HG03432 (cell line): ENCODE results near the gene LYPD3.
"Not testable (repeated sequence)": the region's sequence is repeated elsewhere in the genome, so short reads cannot be mapped to it uniquely, and the experiment has no call there.

Experiments
- ATAC-seq: cut with Tn5 transposase; IDR thresholded peaks from one replicate; pipeline ENCODE4 v1.9.1; 2021; ENCODE audit warnings: mild to moderate bottlenecking, moderate library complexity; ENCODE audit not compliant: unreplicated experiment

LYPD3 gene

DNA sequence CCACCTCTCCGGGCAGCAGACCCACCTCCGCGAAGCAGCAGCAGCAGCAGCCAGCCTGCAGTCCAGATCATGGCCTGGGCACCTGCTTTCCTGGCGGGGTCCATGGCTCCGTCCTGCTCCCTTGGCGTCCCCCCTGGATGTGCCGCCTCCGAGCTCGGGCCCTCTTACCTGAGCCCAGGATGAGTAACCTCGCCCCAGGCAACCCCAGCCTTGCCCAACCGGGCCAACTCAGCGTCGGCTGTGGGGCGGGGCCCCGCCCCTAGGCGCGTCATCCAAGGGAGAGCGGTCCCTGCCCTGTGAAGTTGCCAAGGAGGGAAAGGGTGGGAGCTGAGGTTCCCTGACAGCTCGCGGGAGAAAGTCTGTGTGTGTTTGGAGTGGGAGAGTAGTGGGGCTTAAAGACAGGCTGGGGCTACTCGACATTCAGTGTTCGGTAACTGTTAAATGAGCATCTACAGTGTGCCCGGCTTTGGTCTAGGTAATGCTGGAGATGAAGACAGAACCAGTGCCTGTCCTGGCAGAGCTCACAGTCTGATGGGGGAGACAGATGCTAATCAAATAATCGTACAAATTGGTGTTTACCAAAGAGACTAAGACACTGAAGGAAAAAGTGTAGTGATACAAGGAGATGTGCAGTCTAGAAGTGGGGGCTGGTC, at the start of gene LYPD3:
LYPD3 (minus strand) TSS at position 141 of the 653 bp plus-strand sequence; CDS start at position 104, 37 bp downstream.
- ATAC-seq = no peak

DNA sequence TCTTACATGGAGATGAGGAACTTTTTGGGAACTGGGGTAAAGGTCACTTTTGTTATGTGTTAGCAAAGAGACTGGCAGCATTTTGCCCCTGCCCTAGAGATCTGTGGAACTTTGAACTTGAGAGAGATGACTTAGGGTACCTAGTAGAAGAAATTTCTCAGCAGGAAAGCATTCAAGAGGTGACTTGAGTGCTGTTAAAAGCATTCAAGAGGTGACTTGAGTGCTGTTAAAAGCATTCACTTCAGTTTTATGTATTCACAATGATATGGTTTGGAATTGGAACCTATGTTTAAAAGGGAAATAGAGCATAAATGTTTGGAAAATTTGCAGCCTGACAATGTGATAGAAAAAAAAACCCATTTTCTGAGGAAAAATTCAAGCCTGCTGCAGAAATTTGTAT, 47.0 kb upstream of the LYPD3 start:
- not testable (repeated sequence) for ATAC-seq

DNA sequence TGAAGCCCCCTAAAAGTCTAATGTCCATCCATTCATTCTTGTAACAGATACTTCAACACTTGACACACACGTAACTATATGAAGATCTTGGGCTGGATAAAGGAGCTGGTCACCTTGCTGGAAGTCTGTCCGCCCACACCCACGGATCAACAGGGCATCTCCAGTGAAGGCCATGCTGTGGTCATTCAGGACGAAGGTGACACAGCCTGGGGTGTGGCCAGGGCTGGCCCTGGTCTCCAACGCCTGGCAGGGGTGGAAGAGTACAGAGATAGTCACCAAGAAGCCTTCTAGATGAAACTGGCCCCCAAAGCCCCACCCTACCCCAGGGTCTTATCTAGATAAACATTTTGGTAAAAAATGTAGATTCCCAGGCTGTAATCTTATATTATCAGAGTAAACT, 45.9 kb upstream of the LYPD3 start:
- ATAC-seq = no peak

GRCh38 chr19:43510713-43511112, 45.3 kb upstream of the LYPD3 start:
- ATAC-seq = no peak

GRCh38 chr19:43507880-43508279, 42.5 kb upstream of the LYPD3 start:
- no peak for ATAC-seq

DNA sequence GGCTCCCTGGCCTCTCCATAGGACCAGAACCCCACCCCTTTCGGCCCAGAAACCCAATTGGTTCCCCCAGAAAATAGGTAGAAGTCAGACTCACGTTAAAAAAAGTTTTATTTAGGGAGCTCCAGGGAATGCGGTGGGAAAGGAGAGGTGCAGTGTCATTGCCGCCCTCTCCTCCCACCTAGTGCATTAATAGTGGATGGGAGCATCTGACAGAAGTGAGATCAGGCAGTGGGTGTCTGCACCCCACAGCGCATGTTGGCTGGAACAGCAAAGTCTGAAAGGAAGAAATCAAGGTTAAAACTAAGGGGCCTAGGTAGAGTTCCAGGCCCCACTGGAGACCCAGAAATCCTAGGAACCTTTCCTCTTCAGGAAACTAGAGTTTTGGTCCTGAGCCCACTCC, 41.2 kb upstream of the LYPD3 start:
- ATAC-seq = no peak

DNA sequence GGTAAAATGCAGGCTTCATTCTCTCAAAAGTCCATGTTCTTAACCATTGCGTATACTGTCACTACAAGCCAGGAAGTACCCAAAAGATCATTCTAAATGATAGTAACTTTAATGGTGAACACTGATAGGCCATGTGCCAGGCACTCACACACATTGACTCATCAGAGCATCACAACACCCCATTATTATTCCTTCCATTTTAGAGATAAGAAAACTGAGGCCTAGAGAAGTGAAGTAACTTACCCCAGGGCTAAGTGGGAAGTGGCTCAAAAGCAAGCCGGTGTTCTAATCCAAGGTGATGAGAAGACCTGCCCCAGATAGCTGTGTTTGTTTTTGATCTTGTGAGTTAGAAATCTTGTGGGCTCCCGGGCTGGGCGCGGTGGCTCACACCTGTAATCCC, 40.5 kb upstream of the LYPD3 start:
- no peak for ATAC-seq

GRCh38 chr19:43505186-43505456, 39.7 kb upstream of the LYPD3 start:
- ATAC-seq = no peak

DNA sequence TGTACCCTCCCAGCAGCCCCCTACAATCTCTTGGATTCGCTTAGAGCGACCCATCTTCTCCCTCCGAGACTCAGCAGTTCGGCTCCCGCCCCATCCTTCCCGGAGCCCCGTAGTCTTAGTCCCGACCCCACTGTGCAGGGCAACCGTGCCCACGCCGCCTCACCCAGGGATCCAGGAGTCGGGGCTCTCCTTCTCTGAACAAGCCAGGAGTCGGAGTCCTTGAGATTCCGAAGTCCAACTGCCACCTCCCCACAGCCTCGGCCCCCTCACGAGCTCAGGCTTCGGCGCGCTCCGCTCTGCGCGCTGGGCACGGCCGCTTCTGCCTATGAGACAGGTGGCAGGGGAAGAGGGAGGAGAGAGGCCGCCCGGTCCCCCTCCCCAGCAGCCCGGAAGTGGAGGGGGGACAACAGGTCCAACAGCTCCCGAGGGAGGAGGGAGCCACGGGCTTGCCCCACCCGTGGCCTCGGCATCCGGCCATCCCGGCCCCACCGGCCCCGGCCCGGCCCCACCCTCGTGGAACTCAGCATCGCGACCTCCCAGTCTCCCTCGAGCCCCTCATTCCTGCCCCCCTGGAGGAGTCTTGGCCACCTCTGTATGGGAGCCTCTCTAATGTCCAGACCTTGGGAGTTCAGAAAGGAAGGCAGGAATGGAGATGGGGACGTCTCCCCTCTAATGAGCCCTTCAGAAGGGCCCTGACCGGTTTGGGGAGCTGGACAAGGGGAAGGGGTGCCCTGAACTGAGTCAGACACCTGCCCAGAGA, 39.2 kb upstream of the LYPD3 start, which contains the start of gene PHLDB3:
PHLDB3 (minus strand) TSS at position 321 of the 760 bp plus-strand sequence. CDS start 628 bp downstream, outside the sequence.
- ATAC-seq = peak; percentile 29

- peak; percentile 88 for ATAC-seq
Measured at GRCh38 chr19:43503501-43504425, 38.4 kb upstream of the LYPD3 start.

DNA sequence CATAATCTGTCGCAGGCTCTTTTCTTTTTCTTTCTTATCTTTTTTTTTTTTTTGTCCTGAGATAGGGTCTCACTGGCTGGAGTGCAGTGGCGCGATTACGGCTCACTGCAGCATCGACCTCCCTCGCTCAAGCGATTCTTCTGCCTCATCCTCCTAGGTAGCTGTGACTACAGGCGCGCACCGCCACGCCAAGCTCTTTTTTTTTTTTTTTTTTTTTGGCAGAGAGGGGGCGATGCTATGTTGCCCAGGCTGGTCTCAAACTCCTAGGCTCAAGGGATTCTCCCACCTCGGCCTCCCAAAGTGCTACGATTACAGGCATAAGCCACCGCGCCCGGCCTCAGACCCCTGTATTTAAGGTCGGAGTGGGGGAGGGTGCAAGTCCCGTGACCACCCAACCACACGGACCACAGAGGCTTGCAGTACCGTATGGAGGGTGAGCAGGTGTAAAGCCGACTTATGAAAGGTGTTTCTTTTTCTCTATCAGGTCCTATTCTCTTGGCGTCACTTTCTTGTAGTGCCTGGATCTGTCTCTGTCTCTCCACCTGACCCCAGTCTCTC, 37.1 kb upstream of the LYPD3 start:
- ATAC-seq = no peak

DNA sequence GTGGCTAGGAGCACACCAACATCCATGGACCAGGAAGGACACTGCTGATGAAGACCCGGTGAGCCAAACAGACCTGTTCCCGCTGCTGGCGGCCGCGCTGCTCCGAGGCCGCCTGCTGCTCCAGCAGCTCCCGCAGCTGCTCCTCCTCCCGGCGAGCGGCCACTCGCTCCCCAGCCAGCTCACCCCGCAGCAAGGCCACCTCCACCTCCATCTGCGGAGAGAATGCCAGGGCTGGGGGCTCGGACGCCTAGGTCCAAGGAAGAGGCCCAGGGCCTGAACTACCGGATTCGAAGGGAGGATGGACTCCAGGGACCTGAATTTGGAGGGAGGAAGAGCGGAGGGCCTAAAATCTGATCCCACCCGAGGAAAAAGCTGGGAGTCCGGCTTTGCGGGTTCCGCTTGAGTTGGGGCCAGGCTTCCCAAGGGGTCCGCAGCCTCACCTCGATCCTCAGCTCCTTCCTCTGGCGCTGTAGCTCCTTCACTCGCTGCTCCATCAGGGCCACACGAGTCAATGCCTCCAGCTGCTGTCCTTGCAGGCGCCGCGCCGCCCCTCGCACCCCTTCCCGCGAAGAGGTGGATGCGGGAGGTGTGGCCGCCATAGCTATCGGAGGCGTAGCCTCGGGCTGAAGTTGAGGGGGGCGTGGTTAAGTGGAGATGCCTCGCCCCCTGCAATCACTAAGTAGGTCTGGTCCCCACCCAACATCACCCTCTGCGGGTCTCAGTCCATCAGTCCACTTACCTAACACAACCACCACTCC, 36.4 kb upstream of the LYPD3 start:
- ATAC-seq = no peak

DNA sequence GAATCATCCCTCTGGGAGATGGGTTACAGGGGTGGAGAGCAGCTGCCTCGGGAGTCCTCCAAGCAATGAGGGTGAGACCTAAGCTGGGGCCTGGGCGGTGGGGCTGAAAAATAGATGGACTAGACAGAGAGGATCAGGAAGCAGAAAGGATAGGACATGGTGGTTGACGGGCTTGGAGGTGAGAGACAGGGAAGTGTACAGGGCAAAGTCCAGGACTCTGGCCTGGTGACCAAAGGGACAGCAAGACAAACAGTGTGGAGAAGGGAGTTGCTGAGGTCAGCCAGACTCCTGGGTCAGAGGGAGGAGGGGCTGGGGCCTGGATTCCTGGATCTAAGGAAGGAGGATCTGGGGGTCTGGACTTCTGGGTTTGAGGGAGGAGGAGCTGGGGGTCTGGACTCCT, 33.6 kb upstream of the LYPD3 start:
- ATAC-seq = no peak

DNA sequence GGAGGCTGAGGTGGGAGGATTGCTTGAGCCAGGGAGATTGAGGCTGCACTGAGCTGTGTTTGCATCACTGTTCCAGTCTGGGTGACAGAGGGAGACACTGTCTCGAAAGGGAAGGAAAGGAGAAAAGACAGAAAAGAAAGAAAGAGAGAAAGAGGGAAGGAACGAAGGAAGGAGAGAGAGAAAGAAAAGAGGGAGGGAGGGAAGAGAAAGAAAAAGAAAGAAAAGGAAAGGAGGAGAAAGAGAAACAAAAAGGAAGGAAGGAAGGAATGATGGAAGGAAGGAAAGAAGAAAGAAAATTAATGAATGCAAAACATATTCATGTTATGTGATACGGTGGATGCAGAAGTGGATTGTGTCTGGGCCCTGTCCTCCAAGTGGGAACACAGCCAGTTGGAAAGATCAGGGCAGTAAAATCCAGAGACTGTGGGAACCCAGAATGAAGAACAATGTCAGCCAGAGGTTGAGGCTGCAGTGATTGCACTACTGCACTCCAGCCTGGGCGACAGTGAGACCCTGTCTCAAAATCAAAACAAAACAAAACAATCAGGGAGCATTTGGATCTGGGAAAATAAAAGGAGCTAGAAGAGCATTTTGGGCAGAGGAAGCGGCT, 32.9 kb upstream of the LYPD3 start:
- ATAC-seq = no peak

DNA sequence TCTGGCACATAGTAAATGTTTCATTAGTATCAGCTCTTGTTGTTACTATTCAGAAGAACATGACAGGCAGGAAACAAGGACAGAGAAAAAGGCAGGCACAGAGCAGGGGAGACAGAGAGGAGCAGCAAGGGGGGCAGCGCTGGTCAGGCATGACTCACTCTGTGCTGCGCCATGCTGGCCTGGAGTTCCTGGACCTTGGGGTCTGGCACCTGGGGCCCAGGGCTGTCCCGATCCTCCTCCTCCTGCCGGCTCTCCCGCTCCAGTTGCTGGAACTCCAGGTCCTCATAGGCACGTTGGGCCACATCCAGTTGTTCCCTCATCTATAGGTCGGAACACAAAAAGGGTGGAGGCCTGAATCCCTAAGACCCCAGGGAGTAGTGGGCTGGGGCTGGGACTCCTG, 31.6 kb upstream of the LYPD3 start:
- ATAC-seq = no peak

GRCh38 chr19:43495082-43495481, 29.7 kb upstream of the LYPD3 start:
- ATAC-seq = no peak

- no peak for ATAC-seq
Measured at GRCh38 chr19:43490759-43491158, 25.4 kb upstream of the LYPD3 start.

DNA sequence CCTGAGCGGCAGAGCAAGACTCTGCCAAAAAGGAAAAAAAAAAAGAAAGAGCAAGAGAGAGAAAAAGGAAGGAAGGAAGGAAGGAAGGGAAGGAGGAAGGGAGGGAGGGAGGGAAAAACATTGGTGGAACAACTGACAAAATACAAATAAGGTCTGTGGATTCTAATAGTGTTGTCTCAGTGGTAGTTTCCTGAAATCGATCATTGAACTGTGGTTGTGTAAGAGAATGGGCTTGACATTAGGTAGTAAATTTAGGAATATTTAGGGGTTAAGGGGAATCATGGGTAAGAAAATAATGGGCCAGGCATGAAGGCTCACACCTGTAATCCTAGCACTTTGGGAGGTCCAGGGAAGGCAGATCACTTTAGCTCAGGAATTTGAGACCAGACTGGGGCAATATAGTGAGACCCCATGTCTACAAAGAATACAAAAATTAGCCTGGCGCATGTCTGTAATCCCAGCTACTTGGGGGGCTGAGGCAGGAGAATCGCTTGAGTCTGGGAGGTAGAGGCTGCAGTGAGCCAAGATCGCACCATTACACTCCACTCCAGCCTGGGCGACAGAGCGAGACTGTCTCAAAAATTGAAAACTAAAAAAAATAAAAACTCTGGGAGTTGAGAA, 24.7 kb upstream of the LYPD3 start:
- ATAC-seq = no peak

DNA sequence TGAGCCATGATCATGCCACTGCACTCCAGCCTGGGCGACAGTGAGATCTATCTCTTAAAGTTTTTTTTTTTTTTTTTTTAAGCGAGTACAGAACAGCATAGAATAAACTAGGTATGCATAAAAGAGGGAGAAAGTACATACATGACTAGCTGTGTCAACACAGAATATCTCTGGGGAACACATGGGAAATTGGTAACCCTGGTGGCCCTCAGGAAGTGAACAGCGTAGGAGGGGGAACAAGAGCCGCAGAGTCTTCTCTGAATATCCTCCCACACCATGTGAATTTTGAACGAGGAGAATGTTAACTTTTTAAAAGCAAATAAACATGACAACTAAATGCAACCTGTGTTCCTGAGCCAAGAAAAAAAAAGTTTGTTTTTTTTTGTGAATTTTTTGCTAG, 23.9 kb upstream of the LYPD3 start:
- ATAC-seq = no peak

DNA sequence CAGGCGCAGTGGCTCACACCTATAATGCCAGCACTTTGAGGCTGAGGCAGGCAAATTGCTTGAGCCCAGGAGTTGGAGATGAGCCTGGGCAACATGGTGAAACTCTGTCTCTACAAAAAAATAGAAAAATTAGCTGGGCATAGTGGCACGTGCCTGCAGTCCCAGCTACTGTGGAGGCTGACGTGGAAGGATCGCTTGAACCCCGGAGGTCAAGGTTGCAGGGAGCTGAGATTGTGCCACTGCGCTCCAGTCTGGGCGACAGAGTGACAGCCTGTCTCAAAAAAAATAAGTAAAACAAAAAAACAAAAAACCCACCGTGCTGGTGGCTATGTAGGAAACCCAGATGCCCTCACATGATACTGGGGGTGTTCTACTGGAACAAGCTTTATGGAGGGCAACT, 22.8 kb upstream of the LYPD3 start:
- ATAC-seq = no peak
